GM19099 (cell line): ENCODE results near the gene PARD3B.

ENCODE experiments used
- POLR2A ChIP-seq: IDR thresholded peaks from 3 replicates; pipeline ENCODE4 v1.6.1; 2011; ENCODE audit warnings: low read depth; ENCODE audit not compliant: insufficient read length; ENCODE audit errors: extremely low read depth

Gene PARD3B

GRCh38 chr2:204977914-204978313 is 432.6 kb downstream of the PARD3B start:
- TF ChIP-seq POLR2A = no peak

GRCh38 chr2:204982303-204982702 is 437.0 kb downstream of the PARD3B start:
- TF ChIP-seq POLR2A = no peak

- no peak for TF ChIP-seq POLR2A
Measured at GRCh38 chr2:204984518-204984917, 439.2 kb downstream of the PARD3B start.

GRCh38 chr2:204986641-204987040 is 441.4 kb downstream of the PARD3B start:
- no peak for TF ChIP-seq POLR2A

GRCh38 chr2:204988836-204989235 is 443.6 kb downstream of the PARD3B start:
- TF ChIP-seq POLR2A = no peak

GRCh38 chr2:204989877-204990276 is 444.6 kb downstream of the PARD3B start:
- no peak for TF ChIP-seq POLR2A

- TF ChIP-seq POLR2A = no peak
Measured at GRCh38 chr2:205001300-205001966, 456.2 kb downstream of the PARD3B start.

- no peak for TF ChIP-seq POLR2A
Measured at GRCh38 chr2:205002390-205002789, 457.1 kb downstream of the PARD3B start.

- no peak for TF ChIP-seq POLR2A
Measured at GRCh38 chr2:205003288-205003687, 458.0 kb downstream of the PARD3B start.

- TF ChIP-seq POLR2A = no peak
Measured at GRCh38 chr2:205010196-205010595, 464.9 kb downstream of the PARD3B start.

- no peak for TF ChIP-seq POLR2A
Measured at GRCh38 chr2:205011031-205011430, 465.8 kb downstream of the PARD3B start.

- no peak for TF ChIP-seq POLR2A
Measured at GRCh38 chr2:205012961-205013360, 467.7 kb downstream of the PARD3B start.

- TF ChIP-seq POLR2A = no peak
Measured at GRCh38 chr2:205013586-205013985, 468.3 kb downstream of the PARD3B start.

GRCh38 chr2:205014201-205014600 is 468.9 kb downstream of the PARD3B start:
- TF ChIP-seq POLR2A = no peak

- TF ChIP-seq POLR2A = no peak
Measured at GRCh38 chr2:205017381-205017780, 472.1 kb downstream of the PARD3B start.

- no peak for TF ChIP-seq POLR2A
Measured at GRCh38 chr2:205017912-205018311, 472.6 kb downstream of the PARD3B start.

GRCh38 chr2:205020673-205021072 is 475.4 kb downstream of the PARD3B start:
- TF ChIP-seq POLR2A = no peak
